ENCODE data around the gene ARHGEF11.

Gene ARHGEF11

GRCh38 chr1:157090196-157090647 is 44.7 kb upstream of the ARHGEF11 start:
- no peak overlapping the region for H3K27ac ChIP-seq
- peak; percentile 98 for TF ChIP-seq CTCF (IDR thresholded peaks at IDR 0.05)
- no peak for TF ChIP-seq ZFX (IDR thresholded peaks at IDR 0.05; ENCODE audit: borderline replicate concordance)

GRCh38 chr1:157089789-157090188 is 44.2 kb upstream of the ARHGEF11 start:
- no peak overlapping the region for H3K27ac ChIP-seq
- TF ChIP-seq ZFX (IDR thresholded peaks at IDR 0.05; ENCODE audit: borderline replicate concordance) (no peak), CTCF (IDR thresholded peaks at IDR 0.05) (no peak)

DNA sequence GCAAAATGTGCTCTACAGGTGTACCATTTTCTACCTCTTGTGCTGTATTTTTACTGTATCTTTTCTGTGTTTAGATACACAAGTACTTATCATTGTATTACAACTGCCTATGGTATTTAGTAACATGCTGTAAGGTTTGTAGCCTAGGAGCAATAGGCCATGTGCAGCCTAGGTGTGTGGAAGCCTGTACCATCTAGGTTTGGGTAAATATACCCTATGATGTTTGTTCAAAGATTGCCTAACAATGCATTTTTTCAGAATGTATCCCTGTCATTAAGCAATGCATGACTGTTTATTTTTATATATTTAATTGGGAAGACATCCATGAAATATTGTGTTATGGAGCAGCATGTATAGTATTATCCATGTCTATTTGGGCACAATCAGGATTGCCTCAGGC is 43.1 kb upstream of the ARHGEF11 start:
- no peak overlapping the region for H3K27ac ChIP-seq
- no peak for TF ChIP-seq CTCF (IDR thresholded peaks at IDR 0.05)
- TF ChIP-seq ZFX (IDR thresholded peaks at IDR 0.05; ENCODE audit: borderline replicate concordance) = no peak

GRCh38 chr1:157087030-157087429 is 41.5 kb upstream of the ARHGEF11 start:
- H3K27ac ChIP-seq = no peak overlapping the region
- TF ChIP-seq ZFX (IDR thresholded peaks at IDR 0.05; ENCODE audit: borderline replicate concordance) = no peak
- no peak for TF ChIP-seq CTCF (IDR thresholded peaks at IDR 0.05)

DNA sequence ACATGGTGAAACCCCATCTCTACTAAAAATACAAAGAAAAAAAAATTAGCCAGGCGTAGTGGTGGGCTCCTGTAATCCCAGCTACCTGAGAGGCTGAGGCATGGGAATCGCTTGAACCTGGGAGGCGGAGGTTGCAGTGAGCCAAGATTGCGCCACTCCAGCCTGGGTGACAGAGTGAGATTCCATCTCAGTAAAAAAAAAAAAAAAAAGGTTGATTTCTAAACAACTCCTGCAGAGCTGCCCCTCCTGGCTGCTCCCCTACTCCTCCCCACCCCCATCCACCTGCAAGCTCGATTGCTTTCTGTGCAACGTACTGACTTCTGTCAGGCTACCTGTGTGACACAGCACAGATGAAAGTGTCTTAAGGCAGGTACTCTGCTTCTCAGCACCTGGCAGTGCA is 40.8 kb upstream of the ARHGEF11 start:
- TF ChIP-seq CTCF (IDR thresholded peaks at IDR 0.05) (no peak), ZFX (IDR thresholded peaks at IDR 0.05; ENCODE audit: borderline replicate concordance) (no peak)
- no peak overlapping the region for H3K27ac ChIP-seq

DNA sequence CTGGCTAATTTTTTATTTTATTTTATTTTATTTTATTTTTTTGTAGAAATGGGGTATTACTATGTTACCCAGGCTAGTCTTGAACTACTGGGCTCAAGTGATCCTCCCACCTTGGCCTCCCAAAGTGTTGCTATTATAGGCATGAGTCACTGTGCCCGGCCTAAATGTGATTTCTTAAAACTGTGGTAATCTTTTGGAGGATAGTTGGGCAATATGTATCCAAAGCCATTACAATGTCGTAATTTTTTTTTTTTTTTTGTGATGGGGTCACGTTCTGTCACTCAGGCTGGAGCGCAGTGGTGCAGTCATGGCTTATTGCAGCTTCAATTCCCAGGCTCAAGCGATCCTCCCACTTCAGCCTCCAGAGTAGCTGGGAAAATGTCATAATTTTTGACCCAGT is 39.9 kb upstream of the ARHGEF11 start:
- H3K27ac ChIP-seq = no peak overlapping the region
- TF ChIP-seq ZFX (IDR thresholded peaks at IDR 0.05; ENCODE audit: borderline replicate concordance) (no peak), CTCF (IDR thresholded peaks at IDR 0.05) (no peak)

DNA sequence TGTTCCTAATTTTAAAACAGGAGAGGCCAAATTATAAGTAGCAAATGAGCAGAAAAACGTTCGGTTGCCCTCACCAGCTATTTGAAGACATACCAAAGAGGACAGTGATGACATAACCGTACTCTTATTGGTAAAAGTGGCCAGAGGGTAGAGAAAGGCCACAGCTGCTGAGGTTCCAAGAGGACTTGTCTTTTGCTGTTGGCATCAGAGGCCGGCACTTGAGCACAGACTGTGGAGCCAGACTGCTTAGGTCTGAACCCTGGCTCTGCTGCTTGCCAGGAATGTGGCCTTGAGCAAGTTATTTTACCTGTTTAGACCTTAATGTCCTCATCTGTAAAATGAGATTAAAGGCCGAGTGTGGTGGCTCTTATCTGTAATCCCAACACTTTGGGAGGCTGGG is 39.2 kb upstream of the ARHGEF11 start:
- no peak overlapping the region for H3K27ac ChIP-seq
- TF ChIP-seq CTCF (IDR thresholded peaks at IDR 0.05) = no peak
- no peak for TF ChIP-seq ZFX (IDR thresholded peaks at IDR 0.05; ENCODE audit: borderline replicate concordance)

Measured in 22Rv1 (cell line).